Activated T-cell treated with anti-CD3 and anti-CD28 coated beads, Interleukin-2, amount 50 U/mL, for 4 hours (primary cell): ENCODE data around the gene SRCAP. TPM values are rescaled to one million over a fixed set of nuclear protein-coding genes. Genes with fewer than 3 reads are reported as not detected.
A peak's percentile ranks its signal among the peaks of the same experiment; 100 is the strongest.

Experiments
- ATAC-seq, 2 donors: fragments of 200-7000 bp; cut with Tn5 transposase; one replicate each; pipeline ENCODE4 v1.10.0; 2021
- DNase-seq: peaks from one replicate; pipeline ENCODE4 v3.0.0-alpha.2; 2020
- H3K27me3 Mint-ChIP-seq: one replicate; pipeline ENCODE4 v1.8.0; 2021; ENCODE audit warnings: low read depth, mixed read lengths
- H3K36me3 Mint-ChIP-seq: one replicate; pipeline ENCODE4 v1.8.0; 2022; ENCODE audit warnings: mixed read lengths; ENCODE audit not compliant: insufficient read depth
- H3K4me1 Mint-ChIP-seq: one replicate; pipeline ENCODE4 v1.8.0; 2021; ENCODE audit warnings: low read depth, mixed read lengths
- H3K4me3 Mint-ChIP-seq: one replicate; pipeline ENCODE4 v1.8.0; 2021; ENCODE audit warnings: mild to moderate bottlenecking, moderate library complexity, mixed read lengths
- H3K9me3 Mint-ChIP-seq: one replicate; pipeline ENCODE4 v1.8.0; 2021; ENCODE audit warnings: mixed read lengths
- total RNA-seq, 3 donors: library from RNA; stranded (reverse); gene quantifications; one replicate each; pipeline ENCODE4 v1.2.1, GENCODE V29; 2021

SRCAP gene
- total RNA-seq, 3 donors from 2014 or later = 86.3 to 100 (median 96.5) TPM

DNA sequence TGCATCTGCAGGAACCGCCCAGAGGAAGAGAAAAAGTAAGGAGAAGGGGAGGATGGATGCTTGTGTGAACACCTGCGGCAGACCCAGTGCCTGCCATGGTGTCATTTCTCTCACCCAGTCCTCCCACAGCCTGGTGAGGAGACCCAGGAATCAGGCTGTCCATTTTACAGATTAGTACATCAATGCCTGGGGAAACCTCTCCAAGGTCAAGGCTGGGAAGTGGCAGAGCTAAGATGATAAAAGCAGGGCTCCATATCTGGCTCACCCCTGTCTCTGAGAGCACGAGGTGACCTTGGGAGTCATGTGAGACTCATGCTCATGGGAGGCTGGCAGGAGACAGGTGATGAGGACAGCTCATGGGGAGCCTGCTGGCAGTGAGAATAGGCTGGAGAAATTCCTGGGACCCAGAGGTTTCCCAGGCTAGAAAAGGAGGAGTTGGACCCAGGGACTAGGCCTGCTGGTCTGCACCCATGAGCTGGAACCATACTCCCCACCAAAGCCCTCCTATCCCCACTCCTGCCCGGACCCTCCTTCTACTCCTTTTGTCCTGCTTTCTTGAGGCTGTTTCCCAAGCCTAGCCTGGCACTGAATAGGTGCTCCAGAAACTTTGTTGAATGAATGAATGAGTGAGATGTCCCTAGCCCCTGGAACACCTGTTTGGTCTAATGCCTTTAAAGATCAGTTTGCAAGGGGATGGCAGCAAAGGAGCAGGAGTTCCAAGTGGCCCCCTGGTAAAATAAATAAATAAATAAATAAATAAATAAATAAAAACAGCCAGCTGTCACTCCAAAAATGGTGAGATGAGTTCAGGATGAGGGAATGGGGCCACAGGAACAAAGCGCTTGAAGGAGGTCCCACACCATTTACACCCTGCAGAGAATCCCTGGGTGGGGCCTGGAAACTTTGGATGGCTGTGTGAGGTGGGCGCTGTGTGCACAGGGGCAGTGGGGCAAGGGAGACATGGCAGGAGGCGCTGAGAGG lies 86.4 kb downstream of the SRCAP start:
- H3K9me3 Mint-ChIP-seq = no peaks in the 10 kb centered on the region
- H3K4me1 Mint-ChIP-seq = peaks cover 14% of the 10 kb centered on the region
- peaks cover 22% of the 10 kb centered on the region for H3K27me3 Mint-ChIP-seq
- DNase-seq (no peak), ATAC-seq (no peak)
- peak overlapping the region; percentile 76 for H3K4me3 Mint-ChIP-seq
- H3K36me3 Mint-ChIP-seq = no peaks in the 10 kb centered on the region

DNA sequence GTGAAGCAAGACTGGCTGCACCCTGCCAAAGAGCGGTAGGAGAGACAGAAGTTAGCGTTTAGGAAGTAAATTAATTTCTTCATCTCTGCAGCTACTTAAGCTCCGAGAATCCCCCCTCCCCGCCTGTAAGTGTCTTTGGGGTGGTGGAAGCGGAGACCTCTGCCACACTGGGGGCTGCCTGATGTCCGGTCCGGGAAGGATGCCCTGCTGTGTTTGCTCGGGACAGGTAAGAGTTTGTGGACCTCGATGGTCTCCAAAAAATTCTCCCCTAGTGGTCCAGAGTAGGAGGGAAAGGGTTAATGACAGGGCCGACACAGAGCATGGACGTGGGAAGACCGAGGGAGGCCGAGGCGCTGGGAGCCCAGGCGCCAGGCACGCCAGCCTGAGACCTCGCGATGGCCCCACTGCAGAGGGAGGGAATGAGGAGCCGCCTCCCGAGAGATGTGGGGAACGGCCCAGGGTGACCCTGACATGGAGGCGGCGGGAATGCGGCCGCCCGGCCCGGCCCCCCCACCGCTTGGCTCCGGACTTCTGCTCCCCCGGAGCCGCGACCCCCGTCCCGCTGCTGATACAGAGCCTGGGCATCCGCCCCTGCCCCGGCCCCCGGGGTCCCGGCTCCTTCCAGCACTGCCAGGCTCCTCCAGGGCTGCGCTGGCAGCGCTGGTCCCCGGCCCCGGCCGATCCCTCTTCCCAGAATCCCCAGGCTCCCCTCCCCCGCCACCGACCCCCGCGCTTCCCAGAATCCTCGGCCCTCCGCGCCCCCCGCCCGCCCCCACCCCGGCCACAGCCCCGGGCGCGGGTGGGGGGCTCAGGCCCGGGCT lies 87.4 kb downstream of the SRCAP start:
- Mint-ChIP-seq H3K4me3 (peak overlapping the region; percentile 76), H3K4me1 (peaks cover 14% of the 10 kb centered on the region), H3K36me3 (no peaks in the 10 kb centered on the region), H3K27me3 (peaks cover 22% of the 10 kb centered on the region), H3K9me3 (no peaks in the 10 kb centered on the region)
- DNase-seq (no peak), ATAC-seq (peak; percentile 54 to 65)

DNA sequence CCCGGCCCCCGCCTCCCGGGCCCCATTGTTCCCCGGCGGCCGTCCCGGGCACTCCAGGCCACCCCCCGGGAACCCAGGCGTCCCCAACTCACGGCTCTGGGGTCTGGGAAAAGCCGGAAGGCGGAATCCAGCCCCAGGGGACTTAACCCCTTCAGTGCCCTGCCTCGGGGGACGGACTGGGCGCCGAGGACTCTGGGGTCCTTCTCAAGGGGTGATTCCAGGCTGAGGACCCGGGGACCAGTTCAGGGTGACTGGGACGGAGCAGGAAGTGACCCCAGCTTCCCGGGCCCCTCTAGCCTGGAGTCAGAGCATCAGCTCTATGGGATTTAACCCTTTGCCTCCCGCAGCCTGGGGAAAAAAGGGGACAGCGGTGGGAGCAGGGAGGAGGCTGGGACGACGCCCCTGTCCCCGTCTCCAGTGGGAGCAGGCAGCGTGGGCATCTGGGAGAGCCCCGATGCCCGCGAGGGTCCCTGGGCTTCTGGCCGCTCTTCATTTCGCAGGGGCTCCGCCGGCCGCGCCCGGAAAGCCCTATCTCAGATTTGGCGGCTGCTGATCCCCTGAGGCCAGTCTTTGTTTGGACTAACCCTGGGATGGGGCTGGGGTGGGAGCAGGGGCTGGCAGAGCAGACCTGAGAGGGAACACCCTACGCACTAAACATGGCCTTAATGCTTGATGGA lies 88.1 kb downstream of the SRCAP start, which contains the start of gene ZNF629:
Gene ZNF629 (minus strand): TSS at position 270 of the 677 bp plus-strand sequence. CDS start 2,723 bp downstream, outside the sequence.
- no peaks in the 10 kb centered on the region for H3K9me3 Mint-ChIP-seq
- peak; percentile 29 for DNase-seq
- H3K27me3 Mint-ChIP-seq = peaks cover 22% of the 10 kb centered on the region
- peaks cover 14% of the 10 kb centered on the region for H3K4me1 Mint-ChIP-seq
- peak within 1 kb of the TSS; percentile 85 for H3K4me3 Mint-ChIP-seq
- ATAC-seq = peak; percentile 78
- H3K36me3 Mint-ChIP-seq = no peaks in the 10 kb centered on the region

DNA sequence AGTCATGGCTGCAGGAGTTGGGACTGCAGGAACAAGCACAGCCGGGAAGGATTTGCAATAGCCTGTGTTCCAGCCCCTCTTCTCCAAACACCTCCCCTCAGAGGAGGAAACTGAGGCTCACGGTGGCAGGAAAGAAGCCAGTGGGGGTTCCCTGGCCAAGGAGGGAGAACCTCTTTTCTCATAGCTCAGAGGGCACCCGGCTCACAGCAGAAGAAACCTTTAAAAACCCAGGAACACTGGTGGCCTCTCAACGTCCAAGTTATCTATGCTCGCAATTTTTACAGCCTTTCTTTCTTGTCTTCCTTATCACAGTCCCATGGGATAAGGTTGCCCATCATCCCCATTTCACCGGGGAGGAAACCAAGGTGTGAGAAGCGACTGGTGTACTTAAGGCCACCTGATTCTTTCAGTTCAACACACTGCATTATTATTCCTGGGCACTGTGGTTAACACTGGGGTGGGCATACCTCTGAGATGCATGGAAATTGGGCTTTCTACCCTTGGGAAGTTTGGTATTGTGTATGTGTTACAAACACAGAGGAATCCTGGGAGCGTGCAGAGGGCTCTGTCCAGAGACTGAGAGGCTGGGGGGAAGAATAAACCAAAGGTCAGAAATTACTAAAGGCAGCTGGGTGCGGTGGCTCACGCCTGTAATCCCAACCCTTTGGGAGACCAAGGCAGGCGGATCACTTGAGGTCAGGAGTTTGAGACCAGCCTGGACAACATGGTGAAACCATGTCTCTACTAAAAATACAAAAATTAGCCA lies 88.8 kb downstream of the SRCAP start:
- H3K27me3 Mint-ChIP-seq = peaks cover 22% of the 10 kb centered on the region
- H3K9me3 Mint-ChIP-seq = no peaks in the 10 kb centered on the region
- H3K4me3 Mint-ChIP-seq = peak overlapping the region; percentile 85
- ATAC-seq (no peak), DNase-seq (no peak)
- no peaks in the 10 kb centered on the region for H3K36me3 Mint-ChIP-seq
- H3K4me1 Mint-ChIP-seq = peaks cover 14% of the 10 kb centered on the region

Other genes with a start within 250 kb of the SRCAP start
- gene ITGAL, start 226.4 kb upstream of the SRCAP start, total RNA-seq = 100 to 1,000 TPM; 193 to 259 (median 220) TPM
- 10 to 100 TPM in 2 of 3 donors, 1 to 10 TPM in 1; 9.1 to 10.7 (median 10.5) TPM for gene ZNF768, start 172.6 kb upstream of the SRCAP start, total RNA-seq
- 10 to 100 TPM; 14.2 to 15.4 (median 15.2) TPM for gene ZNF747, start 164.3 kb upstream of the SRCAP start, total RNA-seq
- gene ZNF764, start 140.8 kb upstream of the SRCAP start, total RNA-seq = 10 to 100 TPM; 21.2 to 23.4 (median 22.5) TPM
- gene ZNF688, start 127.5 kb upstream of the SRCAP start, total RNA-seq = 1 to 10 TPM; 5.6 to 8.1 (median 7.4) TPM
- 1 to 10 TPM; 4.7 to 9.5 (median 6.8) TPM for gene ZNF785, start 113.5 kb upstream of the SRCAP start, total RNA-seq
- gene ZNF689, start 88.8 kb upstream of the SRCAP start, total RNA-seq = 10 to 100 TPM; 15.4 to 16.9 (median 16.0) TPM
- gene PRR14, start 48.2 kb upstream of the SRCAP start, total RNA-seq = 10 to 100 TPM; 65.1 to 85.3 (median 71.0) TPM
- gene FBRS, start 40.7 kb upstream of the SRCAP start, total RNA-seq = 100 to 1,000 TPM; 132 to 158 (median 137) TPM
- gene PHKG2, start 49.3 kb downstream of the SRCAP start, total RNA-seq = 10 to 100 TPM; 31.1 to 34.5 (median 31.9) TPM
- gene CFAP119, start 62.9 kb downstream of the SRCAP start, total RNA-seq = 1 to 10 TPM; 2.8 to 4.7 (median 4.3) TPM
- gene RNF40, start 63.2 kb downstream of the SRCAP start, total RNA-seq = 100 to 1,000 TPM; 111 to 115 (median 113) TPM
- gene ZNF629, start 88.0 kb downstream of the SRCAP start, total RNA-seq = 1 to 10 TPM; 5.3 to 7.0 (median 7.0) TPM
- gene BCL7C, start 194.9 kb downstream of the SRCAP start, total RNA-seq = 10 to 100 TPM; 22.1 to 24.8 (median 23.7) TPM
- gene CTF1, start 197.4 kb downstream of the SRCAP start, total RNA-seq = under 1 TPM; 0.18 to 0.33 (median 0.28) TPM
- 10 to 100 TPM; 25.8 to 31.3 (median 30.8) TPM for gene FBXL19, start 224.4 kb downstream of the SRCAP start, total RNA-seq
- gene ORAI3, start 249.9 kb downstream of the SRCAP start, total RNA-seq = 1 to 10 TPM; 1.5 to 3.3 (median 2.8) TPM